Astrocyte (in vitro differentiated cells and primary cell): Measurements from ENCODE around the gene IGSF1.

Experiments
- EZH2 ChIP-seq: IDR thresholded peaks from 2 replicates; pipeline ENCODE4 v1.6.1; 2012; ENCODE audit warnings: mild to moderate bottlenecking, low read length, inconsistent platforms; ENCODE audit not compliant: insufficient read depth
- TF ChIP-seq, protein P1 (sequence below): IDR thresholded peaks from 2 replicates; pipeline ENCODE4 v1.5.1; 2011; ENCODE audit warnings: low read depth, mild to moderate bottlenecking, inconsistent platforms, low read length, moderate library complexity; ENCODE audit not compliant: insufficient read depth

DNA sequence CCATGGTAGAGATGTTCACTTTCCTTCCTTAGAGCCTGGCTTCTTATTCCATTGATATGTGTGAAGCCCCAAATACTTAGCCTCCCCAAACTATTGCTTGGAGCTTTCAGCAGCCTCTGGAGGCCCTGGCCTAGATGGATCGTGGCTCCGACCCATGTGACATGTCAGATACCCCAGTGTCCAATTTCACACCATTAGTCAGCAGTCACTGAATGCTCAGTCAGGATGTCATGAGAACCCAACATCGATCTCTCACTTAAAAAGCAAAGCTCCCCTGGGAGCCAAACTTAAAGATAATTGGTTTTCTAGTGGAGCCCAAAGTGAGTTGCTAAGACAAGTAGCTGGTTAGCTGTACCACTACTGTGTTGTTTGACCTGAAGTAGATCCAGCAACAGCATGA is 41.6 kb upstream of the IGSF1 start:
- no peak for TF ChIP-seq EZH2
- TF ChIP-seq, protein P1, sequence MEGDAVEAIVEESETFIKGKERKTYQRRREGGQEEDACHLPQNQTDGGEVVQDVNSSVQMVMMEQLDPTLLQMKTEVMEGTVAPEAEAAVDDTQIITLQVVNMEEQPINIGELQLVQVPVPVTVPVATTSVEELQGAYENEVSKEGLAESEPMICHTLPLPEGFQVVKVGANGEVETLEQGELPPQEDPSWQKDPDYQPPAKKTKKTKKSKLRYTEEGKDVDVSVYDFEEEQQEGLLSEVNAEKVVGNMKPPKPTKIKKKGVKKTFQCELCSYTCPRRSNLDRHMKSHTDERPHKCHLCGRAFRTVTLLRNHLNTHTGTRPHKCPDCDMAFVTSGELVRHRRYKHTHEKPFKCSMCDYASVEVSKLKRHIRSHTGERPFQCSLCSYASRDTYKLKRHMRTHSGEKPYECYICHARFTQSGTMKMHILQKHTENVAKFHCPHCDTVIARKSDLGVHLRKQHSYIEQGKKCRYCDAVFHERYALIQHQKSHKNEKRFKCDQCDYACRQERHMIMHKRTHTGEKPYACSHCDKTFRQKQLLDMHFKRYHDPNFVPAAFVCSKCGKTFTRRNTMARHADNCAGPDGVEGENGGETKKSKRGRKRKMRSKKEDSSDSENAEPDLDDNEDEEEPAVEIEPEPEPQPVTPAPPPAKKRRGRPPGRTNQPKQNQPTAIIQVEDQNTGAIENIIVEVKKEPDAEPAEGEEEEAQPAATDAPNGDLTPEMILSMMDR, result no peak
